Lower leg skin (tissue), 4 donors: ENCODE measurements around the gene VMO1. TPM values are rescaled to one million over a fixed set of nuclear protein-coding genes. Genes with fewer than 3 reads are reported as not detected.

Source experiments
- DNase-seq, 2 donors: peaks; one replicate each; pipeline ENCODE4 v3.0.0-alpha.2; 2019; ENCODE audit warnings: low spot score in 2 of 2
- H3K4me3 ChIP-seq: fragments of 200-600 bp; sonication (generic); 2 replicates; pipeline ENCODE4 v1.5.1; 2017; ENCODE audit warnings: mild to moderate bottlenecking, low read depth; ENCODE audit not compliant: poor library complexity, severe bottlenecking
- CTCF ChIP-seq, 3 donors: fragments of 450-650 bp; IDR thresholded peaks; one replicate each; pipeline ENCODE4 v1.5.1; 2016; ENCODE audit warnings: antibody characterized with exemption in 3 of 3, mild to moderate bottlenecking in 3 of 3, moderate library complexity in 2 of 3
- POLR2A ChIP-seq, 2 donors: fragments of 450-650 bp; IDR thresholded peaks; one replicate each; pipeline ENCODE4 v1.6.1; 2016 to 2017; ENCODE audit warnings: antibody characterized with exemption in 2 of 2, mild to moderate bottlenecking in 1 of 2, moderate library complexity in 1 of 2
- WGBS, 2 donors: methylation state at CpG; one replicate each; pipeline ENCODE4 v1.1.5; 2018; 5-methylcytosine and 5-hydroxymethylcytosine counted together
- intact Hi-C: fragments of 100-400 bp; cut with DNase I; formaldehyde crosslinking; loops from one replicate; pipeline ENCODE4 v1.15.0; 2023; ENCODE audit warnings: low total_unique reads
- total RNA-seq, 4 donors: library from RNA; depleted of rRNA; stranded (reverse); fragments of >200 nt; gene quantifications; one replicate each; pipeline ENCODE4 v1.1.0, GENCODE V29; 2016

The VMO1 gene
- total RNA-seq, 4 donors from 2014 or later = 2.2 to 9.9 (median 5.3) TPM; not detected in 1

GRCh38 chr17:4785311-4786105, 656 bp downstream of the VMO1 start:
- 15 to 18% methylated on average over 56 to 57 of the region's 61 CpGs for WGBS, 2 donors
- no peak overlapping the region for H3K4me3 ChIP-seq
- DNase-seq = no peak
- TF ChIP-seq CTCF (IDR thresholded peaks at IDR 0.05) = no peak
- TF ChIP-seq POLR2A (IDR thresholded peaks at IDR 0.05) = no peak
- intact Hi-C loops = loop anchor here (5.0 kb wide), 2 partner anchors 48 to 97 kb away; partner anchors contain the start of genes CXCL16 and ZMYND15

GRCh38 chr17:4782652-4783051, 3.5 kb downstream of the VMO1 start:
- intact Hi-C loops = no loop called here
- TF ChIP-seq POLR2A (IDR thresholded peaks at IDR 0.05) (no peak), CTCF (IDR thresholded peaks at IDR 0.05) (no peak)
- H3K4me3 ChIP-seq = no peak overlapping the region
- DNase-seq = no peak
- 40 to 55% methylated on average over 24 to 28 of the region's 28 CpGs for WGBS, 2 donors

GRCh38 chr17:4780325-4780955, 5.7 kb downstream of the VMO1 start:
- intact Hi-C loops = no loop called here
- 91 to 93% methylated on average over 11 of the region's 11 CpGs for WGBS, 2 donors
- no peak overlapping the region for H3K4me3 ChIP-seq
- TF ChIP-seq POLR2A (IDR thresholded peaks at IDR 0.05) (no peak), CTCF (IDR thresholded peaks at IDR 0.05) (no peak)
- DNase-seq = no peak

- intact Hi-C loops = loop anchor here (10.0 kb wide), 1 partner anchor 1057 kb away; no protein-coding TSS in a partner anchor
- WGBS, 2 donors = 76% methylated on average over 9 of the region's 9 CpGs
These were observed 8.0 kb downstream of the VMO1 start for GRCh38 chr17:4777969-4778760.

More at GRCh38 chr17:4777969-4778760, 8.0 kb downstream of the VMO1 start:
- TF ChIP-seq POLR2A (IDR thresholded peaks at IDR 0.05) = no peak
- no peak for TF ChIP-seq CTCF (IDR thresholded peaks at IDR 0.05)
- no peak overlapping the region for H3K4me3 ChIP-seq
- DNase-seq = no peak
